Body of pancreas (tissue), 4 donors: Measurements from ENCODE around the gene DDR2.

Experiments
- POLR2A ChIP-seq, 3 donors: fragments of 450-650 bp; IDR thresholded peaks; one replicate each; pipeline ENCODE4 v1.6.1; 2016; ENCODE audit warnings: antibody characterized with exemption in 3 of 3, mild to moderate bottlenecking in 2 of 3
- TF ChIP-seq, protein P1 (sequence below), 7 experiments: fragments of 450-650 bp in 4 of 7; fragments of 200-600 bp in 3 of 7; sonication (generic) in 3 of 7; IDR thresholded peaks; one replicate each; pipeline ENCODE4 v1.5.1; 2016 to 2019; ENCODE audit warnings: antibody characterized with exemption in 7 of 7

GRCh38 chr1:162679298-162679697 is 47.0 kb downstream of the DDR2 start:
- no peak for TF ChIP-seq POLR2A (IDR thresholded peaks at IDR 0.05)
- TF ChIP-seq, protein P1, sequence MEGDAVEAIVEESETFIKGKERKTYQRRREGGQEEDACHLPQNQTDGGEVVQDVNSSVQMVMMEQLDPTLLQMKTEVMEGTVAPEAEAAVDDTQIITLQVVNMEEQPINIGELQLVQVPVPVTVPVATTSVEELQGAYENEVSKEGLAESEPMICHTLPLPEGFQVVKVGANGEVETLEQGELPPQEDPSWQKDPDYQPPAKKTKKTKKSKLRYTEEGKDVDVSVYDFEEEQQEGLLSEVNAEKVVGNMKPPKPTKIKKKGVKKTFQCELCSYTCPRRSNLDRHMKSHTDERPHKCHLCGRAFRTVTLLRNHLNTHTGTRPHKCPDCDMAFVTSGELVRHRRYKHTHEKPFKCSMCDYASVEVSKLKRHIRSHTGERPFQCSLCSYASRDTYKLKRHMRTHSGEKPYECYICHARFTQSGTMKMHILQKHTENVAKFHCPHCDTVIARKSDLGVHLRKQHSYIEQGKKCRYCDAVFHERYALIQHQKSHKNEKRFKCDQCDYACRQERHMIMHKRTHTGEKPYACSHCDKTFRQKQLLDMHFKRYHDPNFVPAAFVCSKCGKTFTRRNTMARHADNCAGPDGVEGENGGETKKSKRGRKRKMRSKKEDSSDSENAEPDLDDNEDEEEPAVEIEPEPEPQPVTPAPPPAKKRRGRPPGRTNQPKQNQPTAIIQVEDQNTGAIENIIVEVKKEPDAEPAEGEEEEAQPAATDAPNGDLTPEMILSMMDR (IDR thresholded peaks at IDR 0.05): no peak
